GM18517 (cell line): ENCODE measurements around the gene HINT1.

ENCODE experiments used
- ATAC-seq: cut with Tn5 transposase; IDR thresholded peaks from one replicate; pipeline ENCODE4 v1.9.1; 2021; ENCODE audit warnings: mild to moderate bottlenecking, moderate library complexity; ENCODE audit not compliant: unreplicated experiment

The HINT1 gene

DNA sequence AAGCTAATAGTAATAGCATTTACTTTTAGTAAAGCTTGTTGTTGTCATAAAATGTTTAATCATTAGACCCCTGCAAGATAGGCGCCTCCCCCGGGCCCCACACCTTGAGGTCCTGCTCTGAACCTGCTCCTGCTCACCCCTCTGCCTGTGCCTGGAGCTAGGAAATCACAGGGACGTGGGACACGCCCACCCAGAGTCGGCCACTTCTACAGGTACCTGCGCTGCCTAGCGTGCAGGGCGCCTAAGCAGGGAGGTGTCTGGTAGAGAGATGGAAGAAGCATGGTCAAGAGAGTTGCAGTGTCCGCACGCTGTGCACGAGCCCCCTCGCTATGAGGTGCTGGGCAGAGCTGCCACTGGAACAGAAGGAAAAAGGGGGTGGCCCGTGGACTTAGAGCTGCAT is 52.6 kb downstream of the HINT1 start:
- ATAC-seq: no peak

DNA sequence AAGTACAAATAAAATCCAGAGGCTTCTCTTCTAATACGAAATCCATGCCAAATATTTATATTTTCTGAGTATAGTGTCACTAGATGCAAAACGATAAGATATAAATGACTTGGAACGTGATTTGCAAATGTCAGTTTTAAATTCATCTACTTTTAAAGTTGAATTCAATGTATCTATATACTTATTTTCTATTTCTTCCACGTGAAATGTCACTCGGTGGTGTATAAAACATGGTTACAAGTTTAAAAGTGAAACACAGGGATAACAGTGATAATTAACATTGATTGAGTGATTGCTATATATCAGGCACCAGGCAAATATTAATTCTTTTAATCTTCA is 54.8 kb downstream of the HINT1 start:
- no peak for ATAC-seq

DNA sequence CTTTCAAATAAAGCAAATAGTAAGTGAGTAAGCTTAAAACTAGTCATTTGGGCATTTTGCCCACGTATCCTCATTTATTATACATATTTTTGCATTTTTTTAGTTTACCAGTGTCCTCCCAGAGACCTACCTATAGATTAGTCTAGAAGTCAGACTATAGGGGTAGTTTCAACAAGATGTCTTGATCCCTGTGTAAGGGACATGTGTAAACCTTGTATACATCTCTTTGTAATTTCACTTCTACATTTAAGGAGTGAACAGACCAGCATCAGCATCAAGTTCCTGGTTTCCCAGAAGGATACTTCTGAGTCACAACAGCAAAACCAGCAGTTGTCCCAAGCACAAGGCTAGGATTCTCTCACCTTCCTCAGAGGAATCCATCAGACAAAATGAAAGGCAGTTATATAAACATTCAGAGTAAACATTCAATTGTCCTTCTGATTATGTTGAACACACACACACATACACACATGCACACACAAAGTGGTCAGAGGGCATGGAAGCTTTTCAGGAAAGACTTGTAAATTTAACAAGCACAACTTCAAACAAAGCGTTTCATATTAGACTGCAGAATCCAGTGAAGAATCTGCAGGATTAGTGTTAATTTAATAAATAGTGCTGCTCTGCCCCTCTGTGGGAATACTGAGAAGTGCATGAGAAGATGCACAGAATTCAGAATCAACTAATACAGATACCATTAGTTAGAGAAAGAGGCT is 55.4 kb downstream of the HINT1 start:
- no peak for ATAC-seq
